Frontal cortex (tissue), 1 donor: ENCODE measurements around the gene KIF17. TPM values are rescaled to one million over a fixed set of nuclear protein-coding genes. Genes with fewer than 3 reads are reported as not detected.

Source experiments
- total RNA-seq: library from RNA; depleted of rRNA; stranded (reverse); fragments of >200 nt; gene quantifications from one replicate; pipeline ENCODE4 v1.2.3, GENCODE V29; 2014

Gene KIF17
- total RNA-seq, 1 donor from 2014 or later, result 10.2 TPM

Other genes starting within 250 kb of the KIF17 start
- gene CAMK2N1, start 231.8 kb downstream of the KIF17 start, total RNA-seq, result 109 TPM
- 17.5 TPM for gene MUL1, start 209.9 kb downstream of the KIF17 start, total RNA-seq
- gene FAM43B, start 165.4 kb downstream of the KIF17 start, total RNA-seq, result 0.82 TPM
- not detected for gene CDA, start 128.9 kb downstream of the KIF17 start, total RNA-seq
- gene PINK1, start 84.5 kb downstream of the KIF17 start, total RNA-seq, result 119 TPM
- gene DDOST, start 56.6 kb downstream of the KIF17 start, total RNA-seq, result 110 TPM
- gene SH2D5, start 14.7 kb upstream of the KIF17 start, total RNA-seq, result 1.6 TPM
- gene HP1BP3, start 69.3 kb upstream of the KIF17 start, total RNA-seq, result 423 TPM